ENCODE results near the gene HS3ST5.

Gene HS3ST5

DNA sequence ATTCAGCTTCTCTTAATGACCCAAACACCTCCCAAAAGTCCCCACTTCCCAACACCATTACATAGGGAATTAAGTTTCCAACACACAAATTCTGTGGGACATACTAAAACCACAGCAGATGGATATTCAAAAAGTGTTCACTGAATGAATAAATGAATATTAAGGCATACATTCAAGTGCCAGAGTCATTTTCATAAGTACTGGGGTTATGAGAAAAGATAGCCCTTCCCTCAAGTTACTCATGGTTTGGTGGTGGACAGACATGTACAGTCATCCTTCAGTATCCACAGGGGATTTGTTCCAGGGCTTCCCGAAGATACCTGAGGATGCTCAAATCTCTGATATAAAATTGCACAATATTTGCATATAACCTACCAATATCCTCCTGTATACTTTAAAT, 50.4 kb downstream of the HS3ST5 start:
- intact Hi-C loops (cut with DNase I; ENCODE audit: low total_unique reads): no loop called here
- TF ChIP-seq, protein P1, sequence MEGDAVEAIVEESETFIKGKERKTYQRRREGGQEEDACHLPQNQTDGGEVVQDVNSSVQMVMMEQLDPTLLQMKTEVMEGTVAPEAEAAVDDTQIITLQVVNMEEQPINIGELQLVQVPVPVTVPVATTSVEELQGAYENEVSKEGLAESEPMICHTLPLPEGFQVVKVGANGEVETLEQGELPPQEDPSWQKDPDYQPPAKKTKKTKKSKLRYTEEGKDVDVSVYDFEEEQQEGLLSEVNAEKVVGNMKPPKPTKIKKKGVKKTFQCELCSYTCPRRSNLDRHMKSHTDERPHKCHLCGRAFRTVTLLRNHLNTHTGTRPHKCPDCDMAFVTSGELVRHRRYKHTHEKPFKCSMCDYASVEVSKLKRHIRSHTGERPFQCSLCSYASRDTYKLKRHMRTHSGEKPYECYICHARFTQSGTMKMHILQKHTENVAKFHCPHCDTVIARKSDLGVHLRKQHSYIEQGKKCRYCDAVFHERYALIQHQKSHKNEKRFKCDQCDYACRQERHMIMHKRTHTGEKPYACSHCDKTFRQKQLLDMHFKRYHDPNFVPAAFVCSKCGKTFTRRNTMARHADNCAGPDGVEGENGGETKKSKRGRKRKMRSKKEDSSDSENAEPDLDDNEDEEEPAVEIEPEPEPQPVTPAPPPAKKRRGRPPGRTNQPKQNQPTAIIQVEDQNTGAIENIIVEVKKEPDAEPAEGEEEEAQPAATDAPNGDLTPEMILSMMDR (IDR thresholded peaks at IDR 0.05): no peak
- Histone ChIP-seq H3K4me1 (no peaks in the 10 kb centered on the region), H3K36me3 (no peaks in the 10 kb centered on the region), H3K4me3 (no peak overlapping the region), H3K27me3 (no peaks in the 10 kb centered on the region), H3K9me3 (no peaks in the 10 kb centered on the region), H3K27ac (no peak overlapping the region)
- DNase-seq: no peak

DNA sequence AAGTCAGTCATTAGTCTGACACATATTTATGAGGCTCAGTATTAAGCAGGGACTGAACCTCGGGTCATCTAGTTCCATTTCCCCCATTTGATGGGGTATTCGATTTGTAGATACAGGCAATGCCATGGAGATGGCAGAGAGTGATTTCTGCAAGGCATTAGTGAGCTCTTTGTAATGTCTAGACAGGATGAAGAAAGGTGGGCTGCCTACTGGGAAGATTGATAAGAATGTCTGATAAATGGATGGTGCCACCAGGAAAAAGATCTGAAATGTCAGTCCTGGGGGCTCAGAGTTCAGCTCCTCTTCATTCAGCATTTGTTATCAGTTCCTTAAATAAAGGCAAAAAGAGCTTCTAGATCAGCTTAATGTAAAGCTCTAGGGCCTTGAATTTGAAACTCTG, 51.4 kb downstream of the HS3ST5 start:
- Histone ChIP-seq H3K4me1 (no peaks in the 10 kb centered on the region), H3K27ac (no peak overlapping the region), H3K4me3 (no peak overlapping the region), H3K36me3 (no peaks in the 10 kb centered on the region), H3K9me3 (no peaks in the 10 kb centered on the region), H3K27me3 (no peaks in the 10 kb centered on the region)
- intact Hi-C loops (cut with DNase I; ENCODE audit: low total_unique reads): no loop called here
- no peak for DNase-seq
- TF ChIP-seq, protein P1 (IDR thresholded peaks at IDR 0.05): no peak

DNA sequence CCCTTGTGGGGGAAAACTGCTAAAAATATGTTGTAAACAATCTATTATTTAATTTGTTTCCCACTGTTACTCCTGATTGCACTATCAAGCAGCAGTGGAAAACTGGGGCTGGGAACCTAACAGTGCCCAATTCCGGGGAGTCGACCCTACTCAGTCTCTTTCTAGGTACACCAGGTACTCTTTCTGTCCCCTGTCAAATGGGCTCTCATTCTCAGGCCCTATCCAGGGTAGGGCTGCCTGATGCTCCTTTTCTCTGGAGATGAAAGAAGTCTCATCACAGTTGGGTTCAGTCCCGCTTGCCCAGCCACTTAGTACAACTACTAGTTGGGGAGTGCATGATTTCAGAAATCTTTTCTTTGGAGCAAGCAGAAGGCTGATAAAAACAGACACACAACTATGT, 52.0 kb downstream of the HS3ST5 start:
- intact Hi-C loops (cut with DNase I; ENCODE audit: low total_unique reads): no loop called here
- H3K27me3 ChIP-seq: no peaks in the 10 kb centered on the region

DNA sequence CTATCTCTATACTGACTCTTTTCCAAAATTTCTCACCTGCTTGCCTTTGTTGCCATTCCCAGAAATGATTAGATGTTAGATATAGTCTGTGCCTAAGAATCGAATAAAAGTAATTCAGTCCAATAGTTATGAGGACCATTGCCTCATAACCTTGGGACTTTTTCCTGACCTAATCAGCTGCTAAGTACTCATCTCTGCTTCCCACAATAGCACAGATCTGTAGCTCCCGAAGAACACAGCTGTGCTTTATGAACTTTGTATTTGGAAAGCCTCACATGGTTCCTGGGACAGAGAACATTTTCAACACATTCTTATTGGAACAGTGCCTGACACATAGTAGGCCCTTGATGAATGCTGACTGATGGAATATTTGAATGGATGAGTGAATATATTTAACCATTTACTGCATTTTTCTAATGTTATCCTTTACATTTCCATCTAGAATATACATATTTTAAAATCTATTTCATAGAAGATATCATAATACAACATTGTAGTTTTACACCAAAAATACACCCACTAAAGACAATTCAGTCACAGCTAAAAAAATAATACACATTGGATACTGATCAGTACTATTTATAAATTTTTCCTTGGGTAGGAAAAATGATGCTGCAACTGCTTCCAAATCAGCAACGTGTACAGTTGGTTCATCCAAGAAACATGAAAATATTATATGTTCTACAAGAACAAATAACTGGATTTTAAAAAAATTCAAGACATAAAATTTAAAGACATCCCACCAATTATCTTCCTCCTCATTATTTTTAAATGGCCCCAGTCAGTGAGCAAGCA, 53.9 kb downstream of the HS3ST5 start:
- no peaks in the 10 kb centered on the region for H3K36me3 ChIP-seq
- no peak overlapping the region for H3K27ac ChIP-seq
- no peak for DNase-seq

More for the DNA sequence above, 52.0 kb downstream of the HS3ST5 start:
- TF ChIP-seq, protein P1 (IDR thresholded peaks at IDR 0.05): no peak
- Histone ChIP-seq H3K36me3 (no peaks in the 10 kb centered on the region), H3K4me1 (no peaks in the 10 kb centered on the region), H3K4me3 (no peak overlapping the region), H3K9me3 (no peaks in the 10 kb centered on the region), H3K27ac (no peak overlapping the region)
- no peak for DNase-seq

DNA sequence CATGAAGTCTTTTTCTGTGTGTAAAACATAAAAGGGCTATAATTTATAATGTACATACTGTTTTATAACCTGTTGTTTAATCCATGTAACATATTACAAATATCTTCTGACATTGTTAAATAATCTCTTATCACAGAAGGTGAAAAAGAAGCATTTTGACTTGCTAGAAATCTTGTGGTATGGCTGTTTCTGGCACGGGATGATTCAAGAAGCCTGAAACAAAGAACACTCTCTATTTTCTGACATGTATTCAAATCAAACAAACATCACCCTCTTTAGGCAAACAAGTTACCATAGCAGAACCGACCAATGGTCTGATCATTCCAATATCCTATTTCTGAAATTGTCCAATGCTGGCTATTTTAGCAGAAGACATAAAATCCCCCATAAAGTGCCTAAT, 55.4 kb downstream of the HS3ST5 start:
- Histone ChIP-seq H3K9me3 (no peaks in the 10 kb centered on the region), H3K36me3 (no peaks in the 10 kb centered on the region), H3K4me3 (no peak overlapping the region), H3K27me3 (no peaks in the 10 kb centered on the region), H3K4me1 (no peaks in the 10 kb centered on the region), H3K27ac (no peak overlapping the region)
- DNase-seq: no peak
- intact Hi-C loops (cut with DNase I; ENCODE audit: low total_unique reads): no loop called here
- TF ChIP-seq, protein P1 (IDR thresholded peaks at IDR 0.05): no peak

More for the DNA sequence above, 53.9 kb downstream of the HS3ST5 start:
- Histone ChIP-seq H3K27me3 (no peaks in the 10 kb centered on the region), H3K4me1 (no peaks in the 10 kb centered on the region), H3K4me3 (no peak overlapping the region), H3K9me3 (no peaks in the 10 kb centered on the region)
- TF ChIP-seq, protein P1 (IDR thresholded peaks at IDR 0.05): no peak
- intact Hi-C loops (cut with DNase I; ENCODE audit: low total_unique reads): no loop called here
